HCT116 (cell line): ENCODE measurements around the gene HOXD10. TPM values are rescaled to one million over a fixed set of nuclear protein-coding genes. Genes with fewer than 3 reads are reported as not detected.

Experiments
- ATAC-seq: fragments of 200-7000 bp; cut with Tn5 transposase; 2 replicates; pipeline ENCODE4 v1.9.1; 2020; ENCODE audit warnings: mild to moderate bottlenecking, moderate library complexity
- BruUV-seq: library from RNA; stranded (reverse); fragments of 400-500 nt; replicated peaks from 2 replicates; lab custom pipeline; 2021; lab: Mats Ljungman, UMichigan
- CTCF ChIA-PET: fragments of 300-600 bp; sonication (Branson Sonifier 250); formaldehyde crosslinking; loops from one replicate; lab custom pipeline; 2021; ENCODE audit warnings: antibody characterized with exemption; lab: Charles Lee
- POLR2A ChIA-PET: fragments of 300-600, 350-600 bp; sonication (Branson Sonifier 250); formaldehyde crosslinking; loops from one replicate; lab custom pipeline; 2021; ENCODE audit warnings: antibody characterized with exemption; lab: Charles Lee
- RAD21 ChIA-PET, 2 experiments: fragments of 300-600 bp; sonication (Branson Sonifier 250); formaldehyde crosslinking; loops; one replicate each; lab custom pipeline; 2023; ENCODE audit warnings: low total read pairs in 2 of 2; ENCODE audit not compliant: uncharacterized antibody in 2 of 2, unreplicated experiment in 2 of 2, low non-redundant PET in 1 of 2; lab: Charles Lee
- DNase-seq: peaks from one replicate; pipeline ENCODE4 v3.0.0-alpha.2; 2010; ENCODE audit warnings: low read depth, low spot score
- H2AFZ ChIP-seq: fragments of 200-600 bp; shearing (Covaris generic), sonication (generic); 2 replicates; pipeline ENCODE4 v1.6.1; 2017; ENCODE audit warnings: low read depth, mixed run types, mixed read lengths, antibody characterized with exemption, low read length; ENCODE audit not compliant: poor library complexity, severe bottlenecking
- H3K27ac ChIP-seq: 2 replicates; pipeline ENCODE4 v1.5.1; 2012; ENCODE audit warnings: low read depth, low read length
- H3K27me3 ChIP-seq: fragments of 200-600 bp; sonication (generic); 2 replicates; pipeline ENCODE4 v1.6.1; 2016; ENCODE audit warnings: mixed run types, low read length, mixed read lengths; ENCODE audit not compliant: insufficient read depth
- H3K36me3 ChIP-seq, 2 experiments: fragments of 200-500 bp in 1 of 2; fragments of 200-600 bp in 1 of 2; sonication (Bioruptor generic) in 1 of 2; sonication (generic) in 1 of 2; 2 replicates each; pipeline versions ENCODE4 v1.5.1 to v1.6.1; 2014 to 2016; ENCODE audit warnings: low read length in 2 of 2, inconsistent platforms in 1 of 2, mixed read lengths in 1 of 2, mixed run types in 1 of 2; ENCODE audit not compliant: insufficient read depth in 2 of 2, control insufficient read depth in 1 of 2
- H3K4me1 ChIP-seq, 2 experiments: fragments of 200-600 bp in 1 of 2; sonication (generic) in 1 of 2; 2 replicates each; pipeline versions ENCODE4 v1.5.1 to v1.6.1; 2012 to 2017; ENCODE audit warnings: low read length in 2 of 2, inconsistent platforms in 1 of 2, mild to moderate bottlenecking in 1 of 2, mixed read lengths in 1 of 2, mixed run types in 1 of 2, moderate library complexity in 1 of 2; ENCODE audit not compliant: insufficient read depth in 2 of 2, control insufficient read depth in 1 of 2
- H3K4me2 ChIP-seq: fragments of 200-600 bp; sonication (generic); 2 replicates; pipeline ENCODE4 v1.6.1; 2017; ENCODE audit warnings: mixed run types, low read length, mixed read lengths
- H3K4me3 ChIP-seq, 2 experiments: fragments of 200-600 bp in 1 of 2; sonication (generic) in 1 of 2; replicated peaks in 1 of 2; 2 replicates each; pipeline ENCODE4 v1.5.1; 2011 to 2016; ENCODE audit warnings: low read length in 2 of 2, control low read depth in 1 of 2, low read depth in 1 of 2, mild to moderate bottlenecking in 1 of 2, mixed read lengths in 1 of 2, mixed run types in 1 of 2
- H3K79me2 ChIP-seq: fragments of 200-600 bp; sonication (generic); 2 replicates; pipeline ENCODE4 v1.6.1; 2017; ENCODE audit warnings: mild to moderate bottlenecking, mixed run types, low read length, moderate library complexity, mixed read lengths; ENCODE audit not compliant: insufficient read depth
- H3K9ac ChIP-seq: fragments of 200-600 bp; sonication (generic); 2 replicates; pipeline ENCODE4 v1.6.1; 2016; ENCODE audit warnings: low read length, mixed read lengths
- H3K9me2 ChIP-seq: fragments of 200-600 bp; sonication (generic), shearing (Covaris generic); 2 replicates; pipeline ENCODE4 v1.6.1; 2017; ENCODE audit warnings: mixed run types, mild to moderate bottlenecking, moderate library complexity; ENCODE audit not compliant: insufficient read depth
- H3K9me3 ChIP-seq, 2 experiments: fragments of 200-500 bp in 1 of 2; fragments of 200-600 bp in 1 of 2; sonication (Bioruptor generic) in 1 of 2; sonication (generic) in 1 of 2; 2 replicates each; pipeline ENCODE4 v1.6.1; 2014 to 2017; ENCODE audit warnings: low read length in 2 of 2, mixed read lengths in 2 of 2, inconsistent platforms in 1 of 2, low read depth in 1 of 2, mild to moderate bottlenecking in 1 of 2, mixed run types in 1 of 2, moderate library complexity in 1 of 2; ENCODE audit not compliant: control insufficient read depth in 1 of 2, insufficient read depth in 1 of 2
- H4K20me1 ChIP-seq: fragments of 200-600 bp; sonication (generic), shearing (Covaris generic); 2 replicates; pipeline ENCODE4 v1.6.1; 2017; ENCODE audit warnings: mixed run types, mild to moderate bottlenecking, moderate library complexity; ENCODE audit not compliant: insufficient read depth
- CBX3 ChIP-seq: IDR thresholded peaks from 2 replicates; pipeline ENCODE4 v1.6.1; 2012; ENCODE audit warnings: low read depth
- ELF1 ChIP-seq: IDR thresholded peaks from 2 replicates; pipeline ENCODE4 v1.6.1; 2012; ENCODE audit warnings: low read depth, borderline replicate concordance
- EZH2phosphoT487 ChIP-seq: fragments of 200-600 bp; IDR thresholded peaks from 2 replicates; pipeline ENCODE4 v1.6.1; 2018; ENCODE audit warnings: antibody characterized with exemption, borderline replicate concordance
- FOSL1 ChIP-seq: IDR thresholded peaks from 2 replicates; pipeline ENCODE4 v1.6.1; 2012; ENCODE audit warnings: low read depth
- JUND ChIP-seq: IDR thresholded peaks from 2 replicates; pipeline ENCODE4 v1.6.1; 2012
- MAX ChIP-seq: IDR thresholded peaks from 2 replicates; pipeline ENCODE4 v1.6.1; 2012
- POLR2A ChIP-seq: IDR thresholded peaks from 2 replicates; pipeline ENCODE4 v1.7.0; 2011; ENCODE audit warnings: borderline replicate concordance; ENCODE audit not compliant: insufficient read depth, insufficient read length; ENCODE audit errors: extremely low read depth
- RAD21 ChIP-seq: IDR thresholded peaks from 2 replicates; pipeline ENCODE4 v1.6.1; 2012; ENCODE audit warnings: low read depth, mild to moderate bottlenecking
- SP1 ChIP-seq: IDR thresholded peaks from 2 replicates; pipeline ENCODE4 v1.6.1; 2012; ENCODE audit warnings: low read depth
- SRF ChIP-seq: IDR thresholded peaks from 2 replicates; pipeline ENCODE4 v1.6.1; 2012; ENCODE audit warnings: low read depth
- TCF7L2 ChIP-seq: IDR thresholded peaks from 2 replicates; pipeline ENCODE4 v1.7.0; 2011; ENCODE audit warnings: borderline replicate concordance, inconsistent platforms; ENCODE audit not compliant: insufficient read depth, insufficient read length; ENCODE audit errors: extremely low read depth
- intact Hi-C: fragments of 100-400 bp; cut with micrococcal nuclease; formaldehyde crosslinking; loops from 2 replicates; pipeline ENCODE4 v1.10.0; 2022
- total RNA-seq: library from RNA; stranded (reverse); gene quantifications from one replicate; pipeline ENCODE4 v1.2.1, GENCODE V29; 2021; ENCODE audit not compliant: unreplicated experiment
- TF ChIP-seq, protein P1 (sequence below), 3 experiments: fragments of 200-600 bp in 1 of 3; sonication (generic) in 1 of 3; IDR thresholded peaks in 2 of 3; conservative IDR thresholded peaks in 1 of 3; 2 replicates each; pipeline ENCODE4 v1.5.1; 2012 to 2017; ENCODE audit warnings: low read depth in 2 of 3, low read length in 2 of 3, antibody characterized with exemption in 1 of 3, borderline replicate concordance in 1 of 3, control low read depth in 1 of 3, mild to moderate bottlenecking in 1 of 3, mixed read lengths in 1 of 3, mixed run types in 1 of 3, moderate library complexity in 1 of 3; ENCODE audit not compliant: insufficient read depth in 1 of 3
- TF ChIP-seq, protein P2 (sequence below): IDR thresholded peaks from 2 replicates; pipeline ENCODE4 v1.6.1; 2012
- TF ChIP-seq, protein P3 (sequence below): IDR thresholded peaks from 2 replicates; pipeline ENCODE4 v1.6.1; 2012; ENCODE audit warnings: low read depth

Gene HOXD10
- total RNA-seq, 1 experiment from 2014 or later: not detected

GRCh38 chr2:176079831-176080539 lies 36.6 kb upstream of the HOXD10 start:
- DNase-seq: peak; percentile 59
- H3K27me3 ChIP-seq: no peaks in the 10 kb centered on the region
- no TSS peak for BruUV-seq
- no peaks in the 10 kb centered on the region for H3K79me2 ChIP-seq
- H3K4me1 ChIP-seq: no peaks in the 10 kb centered on the region
- 0 out of 2 replicates have a peak, but pooled peaks have one; percentile 17 for TF ChIP-seq MAX
- TF ChIP-seq ELF1: no peak
- no peak for TF ChIP-seq SRF
- TF ChIP-seq JUND: no peak
- TF ChIP-seq POLR2A: no peak
- no peak for TF ChIP-seq FOSL1
- peak; percentile 75 for TF ChIP-seq RAD21
- TF ChIP-seq, protein P1, sequence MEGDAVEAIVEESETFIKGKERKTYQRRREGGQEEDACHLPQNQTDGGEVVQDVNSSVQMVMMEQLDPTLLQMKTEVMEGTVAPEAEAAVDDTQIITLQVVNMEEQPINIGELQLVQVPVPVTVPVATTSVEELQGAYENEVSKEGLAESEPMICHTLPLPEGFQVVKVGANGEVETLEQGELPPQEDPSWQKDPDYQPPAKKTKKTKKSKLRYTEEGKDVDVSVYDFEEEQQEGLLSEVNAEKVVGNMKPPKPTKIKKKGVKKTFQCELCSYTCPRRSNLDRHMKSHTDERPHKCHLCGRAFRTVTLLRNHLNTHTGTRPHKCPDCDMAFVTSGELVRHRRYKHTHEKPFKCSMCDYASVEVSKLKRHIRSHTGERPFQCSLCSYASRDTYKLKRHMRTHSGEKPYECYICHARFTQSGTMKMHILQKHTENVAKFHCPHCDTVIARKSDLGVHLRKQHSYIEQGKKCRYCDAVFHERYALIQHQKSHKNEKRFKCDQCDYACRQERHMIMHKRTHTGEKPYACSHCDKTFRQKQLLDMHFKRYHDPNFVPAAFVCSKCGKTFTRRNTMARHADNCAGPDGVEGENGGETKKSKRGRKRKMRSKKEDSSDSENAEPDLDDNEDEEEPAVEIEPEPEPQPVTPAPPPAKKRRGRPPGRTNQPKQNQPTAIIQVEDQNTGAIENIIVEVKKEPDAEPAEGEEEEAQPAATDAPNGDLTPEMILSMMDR (IDR thresholded peaks at IDR 0.05 in 2 of 3, conservative IDR thresholded peaks at IDR 0.05 in 1 of 3; ENCODE audit: borderline replicate concordance in 1 of 3, insufficient read depth in 1 of 3, low read depth in 2 of 3, low read length in 2 of 3): peak; percentile 90 to 98 (median 97)
- no peak for TF ChIP-seq CBX3
- no peak for TF ChIP-seq SP1
- TF ChIP-seq TCF7L2: no peak
- TF ChIP-seq EZH2phosphoT487: no peak
- TF ChIP-seq, protein P2, sequence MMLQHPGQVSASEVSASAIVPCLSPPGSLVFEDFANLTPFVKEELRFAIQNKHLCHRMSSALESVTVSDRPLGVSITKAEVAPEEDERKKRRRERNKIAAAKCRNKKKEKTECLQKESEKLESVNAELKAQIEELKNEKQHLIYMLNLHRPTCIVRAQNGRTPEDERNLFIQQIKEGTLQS: no peak
- TF ChIP-seq, protein P3, sequence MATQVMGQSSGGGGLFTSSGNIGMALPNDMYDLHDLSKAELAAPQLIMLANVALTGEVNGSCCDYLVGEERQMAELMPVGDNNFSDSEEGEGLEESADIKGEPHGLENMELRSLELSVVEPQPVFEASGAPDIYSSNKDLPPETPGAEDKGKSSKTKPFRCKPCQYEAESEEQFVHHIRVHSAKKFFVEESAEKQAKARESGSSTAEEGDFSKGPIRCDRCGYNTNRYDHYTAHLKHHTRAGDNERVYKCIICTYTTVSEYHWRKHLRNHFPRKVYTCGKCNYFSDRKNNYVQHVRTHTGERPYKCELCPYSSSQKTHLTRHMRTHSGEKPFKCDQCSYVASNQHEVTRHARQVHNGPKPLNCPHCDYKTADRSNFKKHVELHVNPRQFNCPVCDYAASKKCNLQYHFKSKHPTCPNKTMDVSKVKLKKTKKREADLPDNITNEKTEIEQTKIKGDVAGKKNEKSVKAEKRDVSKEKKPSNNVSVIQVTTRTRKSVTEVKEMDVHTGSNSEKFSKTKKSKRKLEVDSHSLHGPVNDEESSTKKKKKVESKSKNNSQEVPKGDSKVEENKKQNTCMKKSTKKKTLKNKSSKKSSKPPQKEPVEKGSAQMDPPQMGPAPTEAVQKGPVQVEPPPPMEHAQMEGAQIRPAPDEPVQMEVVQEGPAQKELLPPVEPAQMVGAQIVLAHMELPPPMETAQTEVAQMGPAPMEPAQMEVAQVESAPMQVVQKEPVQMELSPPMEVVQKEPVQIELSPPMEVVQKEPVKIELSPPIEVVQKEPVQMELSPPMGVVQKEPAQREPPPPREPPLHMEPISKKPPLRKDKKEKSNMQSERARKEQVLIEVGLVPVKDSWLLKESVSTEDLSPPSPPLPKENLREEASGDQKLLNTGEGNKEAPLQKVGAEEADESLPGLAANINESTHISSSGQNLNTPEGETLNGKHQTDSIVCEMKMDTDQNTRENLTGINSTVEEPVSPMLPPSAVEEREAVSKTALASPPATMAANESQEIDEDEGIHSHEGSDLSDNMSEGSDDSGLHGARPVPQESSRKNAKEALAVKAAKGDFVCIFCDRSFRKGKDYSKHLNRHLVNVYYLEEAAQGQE: no peak
- peak overlapping the region; percentile 12 for H2AFZ ChIP-seq
- RAD21 ChIA-PET: interaction anchor here in 1 of 2 experiments (0.6 kb wide), 1 partner anchor 16 kb away, joined by 4 read pairs; no protein-coding TSS in a partner anchor
- CTCF ChIA-PET: interaction anchor here (2.5 kb wide), 1 partner anchor 390 kb away, joined by 14 read pairs; no protein-coding TSS in a partner anchor
- H3K27ac ChIP-seq: no peak overlapping the region; the same call in 1 of the 2 replicates
- peak; percentile 99 for ATAC-seq
- no peaks in the 10 kb centered on the region; a peak in 1 of 4 replicates for H3K9me3 ChIP-seq
- no peaks in the 10 kb centered on the region for H4K20me1 ChIP-seq
- peak overlapping the region; percentile 10 to 45 for H3K4me3 ChIP-seq
- POLR2A ChIA-PET: no interaction called here
- no peaks in the 10 kb centered on the region for H3K36me3 ChIP-seq
- H3K4me2 ChIP-seq: peak overlapping the region; percentile 61
- intact Hi-C loops: loop anchor here (1.0 to 5.0 kb wide), 3 partner anchors 390 to 1383 kb away; no protein-coding TSS in a partner anchor
- H3K9ac ChIP-seq: no peak overlapping the region
- no peaks in the 10 kb centered on the region for H3K9me2 ChIP-seq
